Measurements from ENCODE around the gene GPRIN1.

The GPRIN1 gene

DNA sequence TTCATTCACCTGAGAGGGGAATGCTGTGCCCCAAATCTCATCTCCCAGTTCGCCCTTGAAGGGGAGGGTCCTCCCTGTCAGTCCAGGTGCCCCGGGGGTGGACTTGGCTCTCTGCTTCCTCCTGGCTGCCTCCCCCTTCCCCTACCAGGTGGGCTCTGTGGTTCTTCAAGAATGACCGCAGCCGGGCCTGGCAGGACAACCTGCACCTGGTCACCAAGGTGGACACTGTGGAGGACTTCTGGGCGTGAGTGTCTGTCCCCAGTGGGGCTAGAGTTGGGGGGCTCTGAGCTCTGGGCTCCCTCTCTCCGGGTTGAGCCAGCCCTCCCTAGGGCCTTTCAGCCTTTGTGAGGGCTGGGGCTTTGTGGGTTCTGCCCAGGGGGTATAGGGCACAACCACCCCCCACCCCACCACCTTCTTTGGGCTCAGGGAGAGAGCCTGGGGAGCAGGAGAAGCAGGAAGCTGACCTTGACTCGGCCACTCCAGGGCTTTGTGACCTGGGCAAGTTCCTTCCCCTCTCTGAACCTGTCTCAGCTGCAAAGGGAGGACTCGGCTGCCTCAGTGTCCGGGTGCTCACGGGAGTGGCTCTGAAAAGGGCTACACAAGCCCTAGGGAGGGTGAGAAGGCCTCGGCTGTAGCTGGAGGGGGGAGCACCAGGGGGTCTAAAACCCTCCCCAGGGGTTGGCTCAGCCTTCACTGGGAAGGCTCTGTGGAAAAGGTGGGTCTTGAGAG, 33.7 kb upstream of the GPRIN1 start:
- DNase-seq (ENCODE audit: low read depth), result no peak

DNA sequence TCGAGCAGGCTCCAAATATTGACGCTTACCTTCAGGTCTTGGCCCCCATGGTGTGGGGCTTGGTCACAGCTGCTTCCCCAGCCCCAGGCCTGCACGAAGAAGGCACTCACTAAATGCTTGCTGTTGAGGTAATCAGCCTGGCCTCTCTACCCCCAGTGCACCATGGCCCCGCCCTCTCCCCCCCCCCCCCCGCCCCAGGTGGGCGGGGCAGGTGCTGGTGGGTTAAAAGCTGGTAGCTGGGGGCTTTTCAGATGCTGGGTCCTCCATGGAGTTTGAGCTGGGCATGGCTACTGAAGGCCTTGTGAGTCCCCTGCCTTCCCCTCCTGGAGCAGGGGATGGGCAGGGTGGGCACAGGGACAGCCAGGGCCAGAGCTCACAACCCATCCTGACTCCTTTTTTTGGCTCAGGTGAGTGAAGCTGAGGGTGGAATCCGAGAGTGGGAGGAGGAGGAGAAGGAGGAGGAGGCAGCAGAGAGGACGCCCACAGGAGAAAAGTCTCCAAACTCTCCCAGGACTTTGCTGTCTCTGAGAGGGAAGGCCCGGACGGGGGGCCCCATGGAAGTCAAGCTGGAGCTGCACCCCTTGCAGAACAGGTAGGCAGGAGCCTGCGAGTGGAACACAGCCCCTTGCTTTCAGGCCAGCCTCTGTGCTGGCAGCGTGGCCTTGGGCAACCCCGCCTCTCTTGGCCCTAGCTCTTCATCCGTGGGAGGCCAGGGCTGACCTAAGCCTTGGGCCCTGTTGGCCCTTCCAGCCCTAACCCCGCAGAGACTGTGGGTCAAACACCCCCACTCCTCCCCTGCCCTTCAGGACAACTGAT, 32.9 kb upstream of the GPRIN1 start:
- no peak for DNase-seq (ENCODE audit: low read depth)

DNA sequence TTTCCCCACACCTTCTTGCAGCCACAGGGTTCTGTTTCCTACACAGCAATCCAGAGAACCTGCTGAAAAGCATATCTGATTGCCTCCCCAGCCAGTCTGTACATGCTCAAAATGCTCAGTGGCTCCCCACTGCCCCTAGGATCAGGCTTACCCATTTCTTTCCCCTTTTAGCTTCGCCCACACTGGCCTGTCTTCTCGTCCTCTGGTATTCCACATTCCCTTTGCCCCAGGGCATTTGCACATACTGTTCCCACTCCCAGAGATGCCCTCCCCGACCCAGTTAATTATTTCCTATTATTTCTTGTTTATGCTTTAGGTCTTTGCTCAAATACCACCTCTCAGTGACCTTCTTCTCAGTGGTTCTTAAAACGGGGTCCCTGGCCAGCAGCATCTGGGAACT, 30.7 kb upstream of the GPRIN1 start:
- no peak for DNase-seq (ENCODE audit: low read depth)

- DNase-seq (ENCODE audit: low read depth), result no peak
Observed at GRCh38 chr5:176639981-176640380, 30.0 kb upstream of the GPRIN1 start.

DNA sequence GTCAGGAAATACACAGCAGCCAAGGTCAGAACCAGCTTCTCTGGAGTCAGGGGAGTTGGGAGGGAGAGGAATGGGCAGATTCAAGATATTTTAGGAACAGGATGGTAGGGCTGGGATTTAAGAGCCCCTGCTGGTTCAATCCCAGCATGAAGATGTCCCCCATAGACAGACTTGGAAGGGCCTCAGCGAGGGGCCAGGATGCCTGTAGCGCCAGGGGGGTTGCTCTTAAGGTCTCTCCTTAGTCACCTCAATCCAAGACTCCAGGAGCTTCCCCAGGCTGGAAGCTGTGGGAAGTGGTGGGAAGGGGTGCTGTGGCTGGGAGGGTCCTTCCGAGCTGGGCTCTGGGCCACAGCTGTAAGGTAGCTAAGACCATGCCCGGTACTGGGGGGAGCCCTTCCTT, 29.3 kb upstream of the GPRIN1 start:
- DNase-seq (ENCODE audit: low read depth), result no peak

DNA sequence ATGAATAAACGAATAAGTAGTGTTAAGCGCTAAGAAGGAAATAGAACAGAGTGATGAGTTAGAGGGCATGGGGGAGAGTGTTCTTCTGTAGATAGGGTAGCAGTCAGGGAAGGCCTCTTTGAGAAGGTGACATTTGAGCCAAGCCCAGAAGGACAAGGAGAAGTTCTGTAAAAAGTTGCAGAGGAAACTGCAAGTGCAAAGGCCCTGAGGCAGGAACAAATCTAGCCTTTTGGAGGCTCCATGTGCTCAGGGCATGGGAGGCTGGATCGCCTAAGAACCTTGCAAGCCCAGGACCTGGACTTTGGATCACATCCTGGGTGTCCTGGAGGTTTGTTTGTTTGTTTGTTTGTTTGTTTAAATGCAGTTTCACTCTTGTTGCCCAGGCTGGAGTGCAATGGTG, 28.5 kb upstream of the GPRIN1 start:
- DNase-seq (ENCODE audit: low read depth), result no peak

- no peak for DNase-seq (ENCODE audit: low read depth)
Observed at GRCh38 chr5:176637556-176637955, 27.6 kb upstream of the GPRIN1 start.

- no peak for DNase-seq (ENCODE audit: low read depth)
Observed at GRCh38 chr5:176636426-176636825, 26.5 kb upstream of the GPRIN1 start.

GRCh38 chr5:176633598-176633997, 23.6 kb upstream of the GPRIN1 start:
- no peak for DNase-seq (ENCODE audit: low read depth)

GRCh38 chr5:176632745-176633144, 22.8 kb upstream of the GPRIN1 start:
- DNase-seq (ENCODE audit: low read depth), result no peak

DNA sequence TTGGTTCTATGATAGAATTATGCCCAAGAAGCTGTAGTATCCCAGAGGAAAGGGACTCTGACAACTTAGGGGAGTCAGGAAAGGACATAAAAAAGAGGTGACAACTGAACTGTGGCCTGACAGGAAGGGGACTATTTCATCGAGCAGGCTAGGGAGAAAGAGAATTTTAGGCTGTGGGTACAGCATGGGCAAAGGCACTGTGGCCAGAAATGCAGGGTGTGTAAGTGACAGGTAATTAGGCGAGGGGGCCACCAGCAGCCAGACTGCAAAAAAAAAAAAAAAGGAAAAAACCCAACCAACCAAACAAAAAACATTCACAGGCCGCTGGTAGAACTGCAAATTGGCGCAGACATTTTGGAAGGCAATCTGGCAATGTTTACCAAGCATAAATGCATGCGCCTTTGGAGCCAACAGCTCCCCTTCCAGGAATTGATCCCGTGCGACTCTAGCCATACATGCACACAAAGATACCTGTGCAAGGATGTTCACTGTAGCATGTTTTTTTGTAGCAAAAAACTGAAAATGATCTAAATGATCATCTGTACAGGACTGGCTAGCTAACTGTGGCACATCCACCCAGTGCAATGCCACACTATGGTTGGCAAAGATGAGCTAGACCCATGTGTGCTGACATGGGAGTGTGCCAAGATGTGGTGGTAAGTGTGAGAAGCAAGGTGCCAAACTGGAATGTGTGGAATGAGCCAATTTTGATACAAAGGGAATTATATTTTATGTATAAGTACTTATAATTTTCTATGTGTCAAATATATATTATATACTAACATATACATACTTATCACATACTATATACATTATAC, 21.6 kb upstream of the GPRIN1 start:
- DNase-seq (ENCODE audit: low read depth), result no peak

GRCh38 chr5:176630681-176631222, 20.8 kb upstream of the GPRIN1 start:
- DNase-seq (ENCODE audit: low read depth), result no peak

- DNase-seq (ENCODE audit: low read depth), result no peak
Observed at GRCh38 chr5:176629853-176630680, 20.1 kb upstream of the GPRIN1 start, which contains the start of the genes EIF4E1B and SNCB. TSS of gene EIF4E1B (plus strand) at chr5:176630675. CDS start at chr5:176642788, 12,113 bp downstream. TSS of gene SNCB (minus strand) at chr5:176630534. CDS start at chr5:176629654, 880 bp downstream.

GRCh38 chr5:176629317-176629852, 19.4 kb upstream of the GPRIN1 start:
- DNase-seq (ENCODE audit: low read depth), result no peak

DNA sequence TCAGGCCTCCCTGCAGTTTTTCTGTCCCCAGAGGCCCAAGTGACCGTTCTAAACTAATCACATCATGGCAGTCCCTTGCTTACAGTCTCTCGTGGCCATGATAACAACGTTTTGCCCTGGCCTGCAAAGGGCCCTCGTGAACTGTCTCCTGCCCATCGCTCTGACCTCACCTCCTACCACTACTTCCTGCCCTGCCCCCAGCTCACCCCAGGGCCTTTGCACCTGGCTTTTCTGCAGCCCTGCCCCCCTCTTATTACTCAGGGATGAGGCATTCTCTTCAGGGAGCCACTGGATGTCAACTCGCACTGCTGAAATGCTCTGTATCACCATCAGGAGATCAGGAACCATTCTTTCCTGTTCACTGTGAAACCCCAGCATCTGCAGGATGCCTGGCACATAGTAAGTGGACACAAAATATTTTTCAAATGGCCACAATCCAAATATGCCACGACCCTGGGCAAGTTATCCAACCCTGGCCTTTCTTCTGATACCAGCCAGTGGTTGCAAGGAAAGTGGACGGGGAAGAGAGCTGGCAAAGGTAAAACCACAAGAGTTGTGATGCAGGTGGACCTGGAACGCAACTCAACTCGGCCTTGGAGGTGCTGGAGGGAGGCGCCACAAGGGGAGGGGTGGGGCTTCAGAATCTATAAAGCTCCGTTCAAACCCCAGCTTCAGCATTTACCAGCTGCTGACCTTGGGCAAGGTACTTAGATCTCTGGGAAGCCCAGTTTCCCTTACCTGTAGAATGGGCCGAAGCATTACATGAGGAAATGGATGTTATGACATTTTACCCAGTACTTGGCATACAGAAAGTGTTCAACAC, 18.7 kb upstream of the GPRIN1 start:
- DNase-seq (ENCODE audit: low read depth), result no peak

DNA sequence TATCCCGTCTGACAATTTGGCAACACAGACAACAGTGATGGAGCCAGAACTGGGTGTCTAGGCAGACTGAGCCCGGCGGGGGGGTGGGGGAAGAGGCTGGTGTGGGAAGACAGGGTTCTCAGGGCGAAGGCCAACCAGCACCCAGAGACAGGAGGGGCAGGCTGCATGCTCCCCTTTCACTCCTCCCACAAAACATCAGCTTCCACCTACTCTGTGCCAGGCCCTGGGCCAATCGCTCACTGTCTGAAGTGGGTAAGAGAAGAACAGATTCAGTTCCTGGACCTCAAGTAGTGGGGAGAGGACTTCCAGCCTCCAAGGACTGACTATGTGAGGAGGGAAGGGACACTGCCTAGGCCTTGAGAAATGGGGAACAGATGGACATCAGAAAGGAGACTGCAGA, 17.6 kb upstream of the GPRIN1 start:
- DNase-seq (ENCODE audit: low read depth), result no peak

- DNase-seq (ENCODE audit: low read depth), result no peak
Observed at GRCh38 chr5:176626876-176627236, 16.9 kb upstream of the GPRIN1 start.

GRCh38 chr5:176625966-176626875, 16.3 kb upstream of the GPRIN1 start:
- DNase-seq (ENCODE audit: low read depth), result no peak

DNA sequence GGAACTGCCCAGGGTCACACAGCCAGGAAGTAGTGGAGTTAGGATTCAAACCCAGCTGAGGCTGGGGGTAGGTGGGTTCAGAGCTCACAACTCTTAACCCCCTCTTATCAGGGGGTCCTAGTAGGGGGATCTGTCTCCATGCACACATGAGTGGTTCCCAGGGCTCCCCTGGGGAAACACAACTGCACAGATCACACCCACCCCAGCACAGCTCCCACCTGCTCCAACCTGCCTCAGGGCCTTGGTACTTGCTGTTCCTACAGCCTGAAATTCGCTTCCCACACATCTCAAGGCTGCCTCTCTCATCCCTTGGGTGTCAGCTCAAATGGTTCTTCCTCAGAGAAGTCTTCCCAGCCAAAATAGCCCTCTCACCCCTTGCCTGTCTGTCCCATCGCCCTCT, 15.6 kb upstream of the GPRIN1 start:
- no peak for DNase-seq (ENCODE audit: low read depth)

All from stimulated activated CD8-positive, alpha-beta memory T cell treated with anti-CD3 and anti-CD28 coated beads, Interleukin-15, amount 100 ng/mL, for 1 hour (primary cell).